NCI-H69 (cell line): ENCODE results near the gene TFDP3.
A peak's percentile ranks its signal among the peaks of the same experiment; 100 is the strongest.

ENCODE experiments used
- DNase-seq: peaks from one replicate; lab custom pipeline; 2025; lab: John Stamatoyannopoulos, UW

TFDP3 gene, protein sequence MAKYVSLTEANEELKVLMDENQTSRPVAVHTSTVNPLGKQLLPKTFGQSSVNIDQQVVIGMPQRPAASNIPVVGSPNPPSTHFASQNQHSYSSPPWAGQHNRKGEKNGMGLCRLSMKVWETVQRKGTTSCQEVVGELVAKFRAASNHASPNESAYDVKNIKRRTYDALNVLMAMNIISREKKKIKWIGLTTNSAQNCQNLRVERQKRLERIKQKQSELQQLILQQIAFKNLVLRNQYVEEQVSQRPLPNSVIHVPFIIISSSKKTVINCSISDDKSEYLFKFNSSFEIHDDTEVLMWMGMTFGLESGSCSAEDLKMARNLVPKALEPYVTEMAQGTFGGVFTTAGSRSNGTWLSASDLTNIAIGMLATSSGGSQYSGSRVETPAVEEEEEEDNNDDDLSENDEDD

DNA sequence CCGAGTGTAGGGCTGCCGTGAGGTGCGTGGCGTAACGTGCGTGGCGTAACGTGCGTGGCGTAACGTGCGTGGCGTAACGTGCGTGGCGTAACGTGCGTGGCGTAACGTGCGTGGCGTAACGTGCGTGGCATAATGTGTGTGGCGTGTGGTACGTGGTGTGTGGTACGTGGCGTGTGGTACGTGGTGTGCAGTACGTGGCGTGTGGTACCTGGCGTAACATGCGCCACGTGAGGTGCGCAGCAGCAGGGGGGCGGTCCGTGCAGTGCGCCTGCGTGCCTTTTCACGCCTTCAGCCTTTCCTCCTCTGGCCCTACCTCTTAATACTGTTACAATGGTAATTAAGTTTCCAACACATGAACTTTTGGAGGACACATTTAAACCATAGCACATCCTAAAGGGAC, at the start of gene TFDP3:
TFDP3 (minus strand) TSS at position 26 of the 400 bp plus-strand sequence. CDS start 95 bp downstream, outside the sequence.
- no peak for DNase-seq

DNA sequence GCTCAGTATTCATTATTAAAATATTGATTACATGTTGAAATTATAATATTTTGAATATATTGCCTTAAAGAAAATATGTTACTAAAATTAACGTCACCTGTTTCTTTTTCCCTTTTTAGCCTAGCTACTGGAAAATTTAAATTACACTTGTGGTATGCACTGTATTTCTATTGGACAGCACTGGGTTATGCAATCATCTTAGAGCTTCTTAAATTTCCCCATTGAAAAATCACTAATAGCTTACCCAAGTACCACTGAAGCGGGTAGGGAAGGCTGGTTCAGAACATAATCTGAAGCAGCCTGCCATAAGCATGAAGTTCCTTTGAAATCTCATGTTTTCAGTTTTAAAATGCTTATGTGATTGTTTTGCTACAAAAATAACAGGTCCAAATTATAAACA, 49.5 kb upstream of the TFDP3 start:
- no peak for DNase-seq

DNA sequence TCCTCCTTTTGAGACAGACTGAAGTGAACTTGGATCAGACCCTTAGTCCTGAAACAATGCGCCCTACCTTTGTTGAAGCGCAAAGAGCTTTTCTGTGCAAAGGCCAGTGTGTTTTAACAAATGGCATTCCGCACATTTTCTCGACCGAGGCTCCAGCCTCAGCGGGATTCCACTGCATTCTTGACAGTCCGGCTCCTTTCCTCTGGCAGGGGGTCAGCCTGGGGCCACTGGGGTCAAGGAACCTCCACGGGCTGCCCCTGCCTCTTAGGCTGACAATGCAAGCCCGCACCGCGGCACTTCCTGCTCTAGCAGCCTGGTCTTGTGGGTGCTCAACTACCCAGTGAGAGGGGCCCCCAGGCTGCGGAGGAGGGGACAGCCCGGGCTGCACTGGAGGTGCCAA, 47.2 kb upstream of the TFDP3 start:
- DNase-seq, result no peak

DNA sequence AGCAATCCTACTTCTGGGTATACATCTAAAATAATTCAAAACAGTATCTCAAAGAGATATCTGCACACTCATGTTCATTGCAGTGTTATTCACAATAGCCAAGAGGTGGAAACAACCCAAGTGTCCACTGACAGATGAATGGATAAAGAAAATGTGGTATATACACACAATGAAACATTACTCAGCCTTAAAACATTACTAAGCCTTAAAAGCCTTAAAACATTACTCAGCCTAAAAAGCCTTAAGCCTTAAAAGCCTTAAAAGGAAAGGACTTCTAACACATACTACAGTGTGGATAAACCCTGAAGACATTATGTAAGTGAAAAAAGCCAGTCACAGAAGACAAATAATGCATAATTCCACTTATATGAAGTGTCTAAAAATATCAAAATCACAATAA, 40.3 kb upstream of the TFDP3 start:
- DNase-seq, result no peak

DNA sequence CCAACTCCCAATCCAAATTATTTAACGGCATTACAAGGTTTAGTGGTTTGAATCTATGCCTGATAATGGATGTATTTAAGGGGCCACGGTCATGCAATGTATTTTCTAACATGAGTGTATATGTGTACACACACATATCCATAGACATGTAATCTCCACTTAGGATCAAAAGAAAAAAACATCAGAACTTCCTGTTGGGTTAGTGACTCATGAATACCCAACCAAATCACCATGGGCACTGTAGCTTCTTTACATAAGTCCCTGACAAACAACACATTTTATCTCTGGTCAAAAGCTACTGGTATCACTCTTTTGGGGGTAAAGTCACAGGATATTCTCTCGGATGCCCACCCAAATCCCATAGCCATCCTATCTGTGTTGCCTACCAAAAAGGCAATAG, 36.5 kb upstream of the TFDP3 start:
- no peak for DNase-seq

DNA sequence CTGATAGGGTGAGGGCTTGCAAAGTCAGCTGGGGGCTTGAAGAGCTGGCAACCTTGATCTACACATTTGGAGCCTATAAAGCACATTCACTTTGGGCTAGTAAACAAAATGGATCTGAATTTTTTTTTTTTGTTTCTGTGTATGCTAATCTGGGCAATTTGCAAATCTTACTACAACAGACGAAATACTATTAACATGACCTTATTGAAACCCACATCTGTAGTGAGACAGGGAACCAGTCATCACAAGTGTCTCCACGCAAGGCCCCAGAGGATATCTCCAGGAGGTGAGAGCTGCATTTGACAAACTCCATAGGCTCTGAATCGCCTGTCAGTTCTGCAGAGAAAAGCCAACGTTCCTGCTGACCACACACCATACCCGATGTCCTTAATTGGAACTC, 33.0 kb upstream of the TFDP3 start:
- DNase-seq, result no peak

DNA sequence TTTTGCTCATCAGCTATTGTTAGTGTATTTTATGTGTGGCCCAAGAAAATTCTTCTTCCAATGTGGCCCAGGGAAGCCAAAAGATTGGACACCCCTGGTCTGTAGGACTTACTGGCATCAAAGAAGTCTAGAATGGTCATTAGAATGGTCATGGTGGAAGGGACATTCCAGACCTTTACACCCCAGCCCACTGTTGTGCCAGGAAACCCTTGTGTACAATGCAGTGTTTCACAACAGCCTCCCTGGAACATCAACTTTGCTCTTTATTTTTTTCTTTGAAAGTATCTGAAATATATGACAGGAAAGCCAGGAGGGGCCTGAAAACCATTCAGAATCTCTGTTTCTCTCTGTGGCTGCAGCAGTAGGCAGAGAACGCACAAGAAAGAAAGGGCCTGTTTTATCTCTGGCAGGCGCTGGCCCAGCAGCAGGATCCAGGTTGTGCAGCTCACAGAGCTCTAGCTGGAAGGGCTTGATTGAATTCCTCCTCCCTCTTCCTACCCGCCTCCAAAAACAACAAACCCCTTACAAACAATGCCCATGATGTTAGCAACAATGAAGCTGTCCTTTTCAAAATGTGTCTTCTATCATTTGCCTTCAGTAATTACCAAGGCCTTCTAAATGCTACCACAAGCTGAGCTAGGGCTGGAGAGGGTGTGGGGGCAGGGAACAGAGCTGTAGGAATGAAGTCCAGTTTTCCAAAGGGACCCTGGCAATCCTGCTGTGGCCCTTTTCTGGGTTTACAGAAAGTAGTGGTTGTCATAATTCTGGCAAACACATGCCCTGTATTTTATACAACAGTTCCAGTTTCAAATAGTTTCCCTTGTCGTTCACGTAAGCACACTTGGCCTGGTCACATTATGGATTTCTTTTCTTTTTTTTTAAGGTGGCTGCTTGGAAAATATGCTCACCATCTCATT, 32.3 kb upstream of the TFDP3 start:
- no peak for DNase-seq

DNA sequence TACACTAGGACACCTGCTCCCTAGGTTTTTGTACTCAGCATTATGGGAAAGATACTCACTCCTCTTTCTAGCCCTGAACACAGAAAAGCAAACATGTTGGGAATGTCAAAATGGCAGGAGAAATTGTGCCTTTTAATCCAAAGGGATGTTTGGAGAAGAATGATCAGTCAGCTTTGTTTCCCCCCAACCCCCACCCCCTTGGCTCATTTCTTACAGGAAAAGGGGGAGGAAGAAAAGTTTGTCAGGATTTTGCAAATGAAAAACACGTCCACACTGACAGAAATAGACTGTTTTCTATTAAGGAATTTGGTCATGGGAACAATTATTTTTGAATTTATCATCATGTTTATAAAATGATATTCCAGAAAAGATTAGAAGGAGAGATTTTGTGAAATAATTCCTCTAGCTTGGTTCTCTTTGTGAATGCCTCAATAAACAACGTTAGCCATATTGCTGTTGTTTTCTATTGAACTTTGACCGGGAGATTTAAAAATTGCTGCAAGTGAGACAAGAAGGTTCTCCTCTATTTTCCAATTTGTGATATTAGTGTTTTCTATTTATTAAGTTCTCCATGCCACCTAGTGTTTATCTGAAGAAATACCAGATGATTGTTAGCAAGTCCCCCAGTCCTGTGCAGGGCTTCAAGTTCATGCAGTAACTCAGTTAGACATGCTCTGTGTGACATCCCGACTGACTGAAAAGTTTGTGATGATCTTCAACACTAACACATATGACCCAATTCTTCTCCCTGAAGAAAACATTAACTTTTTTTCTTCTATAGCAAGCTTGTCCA, 31.3 kb upstream of the TFDP3 start:
- no peak for DNase-seq

DNA sequence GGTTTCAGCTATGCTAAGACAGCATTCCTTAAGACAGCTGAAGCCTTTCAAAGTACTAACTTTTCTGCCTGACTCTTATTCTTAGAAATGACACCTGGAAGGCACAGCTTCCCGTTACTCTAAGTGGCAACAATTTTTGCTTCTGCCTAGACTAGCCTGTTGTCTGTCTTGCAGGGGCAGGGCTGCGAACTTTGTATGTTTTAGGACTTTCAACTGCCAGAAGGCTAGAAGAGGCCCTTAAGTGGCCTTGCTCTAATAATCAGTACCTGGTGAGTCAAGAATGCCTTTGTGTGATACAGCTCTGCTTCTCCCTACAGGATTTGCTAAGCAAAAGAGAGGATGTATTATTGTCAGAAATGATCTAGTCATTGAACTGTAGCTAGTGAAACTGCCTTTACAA, 30.0 kb upstream of the TFDP3 start:
- no peak for DNase-seq

DNA sequence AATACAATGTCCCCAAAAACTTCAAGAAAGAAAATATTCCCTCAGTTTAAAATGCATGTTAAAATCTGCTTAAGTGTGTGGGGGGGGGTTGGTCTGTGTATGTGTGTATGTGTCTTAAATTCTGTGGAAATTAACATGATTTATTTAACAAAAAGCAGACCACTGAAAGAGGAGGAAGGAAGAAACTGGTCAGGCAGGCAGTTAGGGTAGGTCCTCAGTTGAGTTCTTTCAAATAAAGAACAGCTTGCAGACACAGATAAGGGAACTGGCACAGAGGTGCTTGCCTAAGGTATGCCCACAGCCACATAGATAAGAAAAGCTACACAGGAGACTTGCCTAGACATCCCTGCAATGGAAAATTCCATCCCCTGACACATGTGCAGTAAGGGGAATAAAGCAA, 28.8 kb upstream of the TFDP3 start:
- DNase-seq, result no peak

DNA sequence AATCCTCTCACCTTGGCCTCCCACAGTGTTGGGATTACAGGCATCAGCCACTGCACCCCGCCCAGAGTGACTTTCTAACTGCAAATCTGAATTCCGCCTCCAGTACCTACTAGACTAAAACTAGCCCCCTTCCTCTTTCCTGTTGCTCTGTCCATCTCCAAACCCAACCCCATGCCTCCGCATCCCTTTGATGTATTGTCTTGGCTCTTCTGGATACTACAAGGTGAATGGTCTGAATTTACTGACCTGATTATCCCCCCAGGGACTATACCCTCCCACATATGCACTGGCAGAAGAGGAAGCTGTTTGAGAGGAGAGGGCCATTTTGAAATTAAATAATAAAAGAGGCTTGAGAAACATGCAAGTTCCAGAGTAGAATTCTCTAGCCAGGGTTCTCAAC, 17.7 kb upstream of the TFDP3 start:
- DNase-seq, result no peak

DNA sequence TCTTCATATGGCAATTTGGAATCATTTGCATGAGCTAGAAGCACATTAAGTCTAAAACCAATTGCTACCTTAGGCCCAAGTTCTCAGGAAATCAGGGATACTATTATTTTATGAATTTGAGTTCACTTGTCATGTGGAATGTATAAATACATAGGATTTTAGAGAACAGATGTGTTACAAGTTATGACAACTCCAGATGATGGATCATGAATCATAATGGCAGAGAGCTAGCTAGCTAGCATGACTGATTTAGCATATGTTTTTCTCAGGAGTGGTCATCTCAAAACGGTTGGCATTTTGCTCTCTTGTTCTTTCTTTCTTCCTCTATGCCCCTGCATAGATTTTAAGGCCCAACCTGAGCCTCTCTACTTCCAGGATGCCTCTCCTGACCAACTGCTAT, 14.2 kb upstream of the TFDP3 start:
- no peak for DNase-seq

DNA sequence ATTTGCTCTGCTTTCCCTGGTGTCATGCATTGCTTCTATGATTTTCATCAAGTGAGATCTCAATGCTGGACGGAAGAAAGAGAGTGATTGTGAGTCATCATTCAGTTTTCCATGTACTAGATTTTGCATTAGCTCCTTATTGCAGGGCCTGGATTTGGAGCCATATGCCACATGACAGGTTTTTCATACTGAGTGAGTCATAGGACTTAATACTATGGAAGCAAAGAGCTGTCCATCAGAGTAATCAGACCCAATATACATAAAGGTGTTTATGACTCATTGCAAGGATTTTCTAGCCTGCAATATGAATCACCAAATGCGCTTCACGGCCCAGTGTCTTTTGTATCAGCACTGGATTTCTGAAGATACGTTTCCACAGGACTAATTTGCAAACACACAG, 11.2 kb upstream of the TFDP3 start:
- no peak for DNase-seq

DNA sequence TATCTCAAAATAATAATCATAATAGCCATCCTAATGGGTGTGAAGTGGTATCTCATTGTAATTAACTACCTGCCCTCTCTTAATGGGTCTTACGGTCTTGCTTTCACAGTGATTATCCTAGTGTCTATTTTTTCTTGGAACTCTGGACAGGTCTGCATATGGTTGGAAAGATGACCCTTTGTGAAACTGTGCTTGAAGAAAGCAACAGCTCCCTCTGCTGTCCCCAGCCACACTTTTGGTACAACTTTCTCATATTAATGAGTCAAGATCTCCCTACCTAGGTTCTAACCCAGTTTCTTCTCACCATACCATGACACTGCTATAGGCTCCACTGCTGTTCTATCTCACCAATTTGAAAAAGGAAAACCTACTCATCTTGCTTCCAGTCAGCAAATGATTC, 2.4 kb downstream of the TFDP3 start:
- DNase-seq, result peak; percentile 2

DNA sequence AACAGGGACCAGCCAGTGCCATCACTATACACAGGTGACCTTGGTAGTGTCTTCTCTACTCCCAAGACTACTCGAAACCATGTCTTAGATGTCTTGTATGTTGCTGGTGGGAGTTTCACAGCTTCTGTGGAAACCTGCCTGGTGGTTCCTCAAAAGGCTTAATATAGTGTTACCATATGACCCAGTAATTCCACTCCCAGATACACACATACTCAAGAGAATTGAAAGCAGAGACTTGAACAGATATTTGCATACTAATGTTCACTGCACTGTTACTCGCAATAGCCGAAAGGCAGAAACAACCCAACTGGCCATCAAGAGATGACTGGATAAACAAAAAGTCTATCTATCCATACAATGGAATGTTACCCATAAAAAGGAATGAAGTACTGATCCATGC, 3.1 kb downstream of the TFDP3 start:
- no peak for DNase-seq

DNA sequence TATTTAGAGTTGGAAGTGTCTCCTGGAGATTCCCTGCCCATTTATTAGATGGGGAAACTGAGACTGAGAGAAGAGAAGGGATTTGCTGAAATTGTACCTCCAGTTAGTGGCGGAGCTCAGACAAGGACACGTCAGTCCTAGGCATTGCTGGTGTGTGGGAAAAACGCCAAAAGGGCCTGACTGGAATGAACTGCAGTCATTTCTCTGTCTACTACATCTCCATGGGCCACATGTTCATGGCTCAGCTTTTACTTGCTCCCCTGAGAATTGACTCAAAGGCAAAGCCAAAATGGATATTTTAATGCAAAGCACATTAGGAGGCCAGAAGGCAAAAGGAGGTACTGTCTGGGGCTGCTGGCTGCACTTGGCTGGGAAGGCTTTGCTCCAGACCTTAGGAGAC, 3.9 kb downstream of the TFDP3 start:
- no peak for DNase-seq

DNA sequence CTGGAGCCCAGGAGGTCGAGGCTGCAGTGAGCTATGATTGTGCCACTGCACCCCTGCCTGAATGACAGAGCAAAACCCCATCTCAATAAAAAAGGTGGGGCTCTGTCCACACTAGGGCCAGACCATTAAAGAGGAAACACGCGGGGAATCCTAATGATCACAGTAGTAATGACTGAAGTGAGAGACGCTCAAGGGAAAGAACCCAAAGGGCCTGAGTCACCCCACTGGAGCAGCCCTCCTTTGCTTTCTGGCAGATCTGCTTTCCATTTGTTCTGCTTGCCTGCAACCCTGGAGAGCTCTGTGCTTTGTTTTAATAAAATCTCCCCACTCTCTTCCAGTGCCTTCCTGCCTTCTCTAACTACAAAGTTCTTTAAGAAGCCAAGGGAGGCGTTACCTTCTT, 5.0 kb downstream of the TFDP3 start:
- no peak for DNase-seq

DNA sequence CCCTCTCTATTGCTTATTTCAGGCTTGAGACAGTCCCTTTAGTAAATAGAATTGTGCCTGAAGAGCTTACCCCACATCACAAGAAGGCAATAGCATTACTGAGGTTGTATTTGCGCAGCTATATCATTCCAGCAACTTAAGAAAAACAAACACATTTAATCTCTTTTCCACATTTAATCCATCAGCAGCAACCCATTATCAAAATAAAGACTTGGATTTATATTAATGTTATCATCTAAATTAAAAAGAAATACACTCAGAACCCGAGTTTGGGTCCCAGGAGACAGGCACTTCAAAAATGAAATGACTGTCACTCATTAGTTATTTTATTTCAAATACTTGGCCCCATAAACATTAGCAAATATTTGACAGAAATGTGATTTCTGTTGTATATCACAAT, 10.4 kb downstream of the TFDP3 start:
- DNase-seq, result no peak

DNA sequence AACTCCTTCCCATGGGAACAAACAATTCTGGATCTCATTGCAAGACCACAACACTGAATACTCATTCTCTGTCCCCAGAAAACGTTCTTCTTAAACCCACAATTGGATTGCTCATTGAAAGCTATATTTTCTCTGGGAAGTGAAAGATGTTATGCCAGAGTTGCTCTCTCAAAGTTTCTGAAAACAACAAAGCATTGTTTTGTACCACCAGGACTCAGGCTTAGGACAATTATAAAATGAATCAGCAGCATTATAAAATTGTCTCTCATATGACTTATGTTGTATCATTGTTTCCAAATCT, 26.5 kb downstream of the TFDP3 start:
- no peak for DNase-seq

DNA sequence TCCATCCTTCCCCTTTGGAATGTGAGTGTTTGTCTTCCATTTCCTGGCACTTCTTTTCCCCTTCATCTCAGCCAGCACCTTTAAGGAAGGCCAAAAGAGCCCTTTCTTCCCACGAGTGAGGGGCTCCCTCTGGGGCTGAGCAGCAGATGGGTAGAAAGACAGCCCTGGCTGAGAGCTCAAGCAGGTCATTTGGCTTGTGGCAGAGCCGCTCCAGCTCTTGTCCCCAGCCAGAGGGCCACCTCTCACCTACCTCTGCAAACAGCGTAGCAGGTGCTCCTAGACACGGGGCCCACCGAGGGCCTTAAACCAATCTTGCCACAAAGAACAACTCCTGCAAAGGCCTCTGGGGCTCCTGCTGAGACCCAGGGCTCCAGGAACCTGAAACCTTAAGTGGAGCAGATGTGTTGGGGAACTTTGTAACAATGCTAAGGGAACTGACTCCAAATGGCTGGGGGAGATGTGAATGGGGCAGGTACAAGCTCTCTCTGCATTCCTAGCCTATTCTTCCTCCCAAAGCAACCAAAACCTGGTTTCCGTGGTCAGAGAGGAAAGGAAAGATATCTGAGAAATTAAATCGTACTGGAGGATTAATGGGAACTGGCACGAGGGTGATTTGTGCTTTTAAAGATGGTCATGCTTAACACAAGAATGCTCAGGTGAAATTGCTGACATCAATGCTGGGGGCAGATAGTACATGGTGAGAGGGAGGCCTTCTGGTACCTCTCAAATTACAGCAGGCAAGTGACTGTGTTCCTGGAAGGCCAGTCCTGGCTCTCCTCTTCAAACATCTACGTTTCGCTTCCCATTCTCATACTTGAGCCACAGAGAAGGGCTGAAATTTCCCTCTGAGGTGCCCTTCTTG, 27.0 kb downstream of the TFDP3 start:
- no peak for DNase-seq

DNA sequence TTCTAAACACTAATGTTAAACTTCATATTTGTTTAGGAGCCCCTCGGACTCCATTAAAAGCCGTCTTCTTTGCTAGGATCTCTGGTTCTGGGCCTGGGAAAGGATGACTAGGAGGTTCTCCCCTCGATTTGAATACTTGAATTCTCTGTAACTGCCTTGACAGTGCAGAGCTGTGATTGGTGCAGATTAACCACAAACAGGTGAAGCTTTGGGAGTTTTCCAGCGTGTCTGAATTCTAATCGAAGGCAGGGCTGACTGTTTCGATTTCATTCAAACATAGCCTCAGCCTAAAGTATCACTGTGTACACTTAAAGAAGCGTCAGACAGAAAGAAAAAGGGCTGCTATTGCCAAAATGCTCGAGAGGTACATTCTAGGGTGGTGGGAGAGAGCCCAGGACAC, 29.0 kb downstream of the TFDP3 start:
- no peak for DNase-seq

DNA sequence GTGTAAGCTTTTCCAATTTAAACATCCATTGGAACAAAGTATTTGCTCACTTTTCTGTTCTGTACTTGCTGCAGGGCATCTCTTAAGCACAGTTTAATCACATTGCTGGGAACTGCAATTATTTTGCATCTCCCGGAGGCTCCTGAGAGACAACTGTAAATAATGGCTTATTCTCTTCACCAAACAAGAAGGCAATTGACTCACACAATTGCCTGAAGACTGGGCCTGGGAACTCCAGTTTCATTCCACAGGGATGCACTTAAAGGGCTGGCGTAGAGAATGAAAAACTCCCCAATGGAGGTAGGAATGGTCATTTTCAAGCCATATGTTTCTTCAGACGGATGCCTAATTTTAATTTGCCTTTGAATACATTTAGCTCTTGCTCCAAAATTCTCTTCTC, 29.5 kb downstream of the TFDP3 start:
- no peak for DNase-seq
